HG03565 (cell line): ENCODE results near the gene TTC28.
"Not testable (repeated sequence)": the region's sequence is repeated elsewhere in the genome, so short reads cannot be mapped to it uniquely, and the experiment has no call there.

Source experiments
- ATAC-seq: cut with Tn5 transposase; IDR thresholded peaks from one replicate; pipeline ENCODE4 v1.9.1; 2021; ENCODE audit warnings: mild to moderate bottlenecking, moderate library complexity; ENCODE audit not compliant: unreplicated experiment

The TTC28 gene

DNA sequence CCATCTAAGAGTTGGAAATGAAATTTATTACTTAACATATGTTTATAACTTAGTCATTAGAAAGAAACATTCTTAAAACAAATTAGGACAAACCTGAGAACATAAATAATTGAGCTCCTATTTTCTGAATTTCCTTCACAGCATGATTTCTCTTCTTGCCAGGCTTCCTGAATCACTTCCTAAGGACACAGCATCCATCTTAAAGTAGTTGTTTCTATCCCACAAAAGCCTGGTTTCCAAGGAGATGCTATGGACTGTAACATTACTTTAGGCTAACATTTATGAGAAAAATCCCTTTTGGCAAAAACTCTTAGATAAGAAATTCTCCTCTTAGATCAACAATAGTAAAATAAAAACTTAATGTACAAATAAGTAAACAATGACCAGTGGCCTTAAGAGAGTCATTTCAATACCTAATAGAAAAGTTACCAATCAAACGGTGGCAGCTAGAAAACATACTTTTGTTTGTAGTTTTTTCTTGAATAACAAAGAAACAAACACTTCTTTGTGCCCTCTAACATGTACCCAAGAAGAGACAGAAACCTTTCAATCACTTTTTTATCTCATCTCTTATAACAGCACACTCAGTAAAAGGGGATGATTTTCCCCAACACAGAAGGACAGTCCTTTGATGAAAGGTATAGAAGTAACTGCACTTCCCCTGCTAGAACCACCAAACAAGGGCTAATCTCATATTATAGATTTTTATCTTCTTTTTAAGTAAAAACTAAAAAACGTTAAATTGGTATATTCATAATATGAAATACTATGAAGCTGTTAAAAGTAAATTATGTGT lies 74.5 kb downstream of the TTC28 start:
- no peak for ATAC-seq

DNA sequence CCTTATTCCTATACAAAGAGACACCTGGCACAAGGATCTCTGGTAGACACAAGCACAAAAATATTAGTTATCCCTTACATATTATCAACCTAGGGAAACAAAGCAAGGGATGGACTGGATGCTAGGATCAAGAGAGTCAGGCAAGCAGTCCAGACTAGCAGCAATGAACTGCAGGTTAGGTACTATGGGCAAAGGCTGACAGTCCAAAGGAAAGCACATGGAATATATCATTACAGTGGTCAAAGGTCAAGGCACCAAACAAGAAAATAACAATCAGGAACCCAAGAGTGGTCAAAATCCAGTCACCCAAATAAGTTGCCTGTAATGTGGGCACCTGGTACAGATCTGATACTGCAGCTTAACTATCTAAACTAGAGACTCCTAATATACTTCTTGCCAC lies 77.7 kb downstream of the TTC28 start:
- no peak for ATAC-seq

DNA sequence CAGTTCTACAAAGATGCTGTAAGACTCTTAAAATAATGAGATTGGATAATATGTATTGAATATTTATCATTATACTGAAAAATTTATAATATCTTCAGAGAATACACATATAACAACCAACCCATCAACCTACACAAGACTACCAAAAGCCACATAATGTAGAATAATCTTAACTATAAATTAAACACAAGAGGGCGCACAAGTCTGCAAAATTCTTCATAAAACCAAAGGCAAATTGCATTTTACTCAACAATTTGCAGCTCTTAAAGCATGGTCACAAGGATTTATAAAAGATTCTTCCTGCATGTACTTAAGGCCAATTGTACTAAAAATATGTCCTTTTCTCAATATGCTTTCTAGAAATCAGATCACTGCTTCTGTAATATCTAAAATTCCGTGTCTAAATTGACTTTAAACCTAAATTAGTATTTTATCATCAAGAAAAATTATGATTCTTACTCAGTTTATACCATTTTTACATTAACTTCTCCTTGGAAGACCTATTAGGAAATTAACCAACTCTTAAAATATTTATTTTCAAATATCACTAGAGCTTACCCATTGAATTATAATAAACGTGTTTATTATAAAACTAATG lies 79.0 kb downstream of the TTC28 start:
- ATAC-seq, result no peak

DNA sequence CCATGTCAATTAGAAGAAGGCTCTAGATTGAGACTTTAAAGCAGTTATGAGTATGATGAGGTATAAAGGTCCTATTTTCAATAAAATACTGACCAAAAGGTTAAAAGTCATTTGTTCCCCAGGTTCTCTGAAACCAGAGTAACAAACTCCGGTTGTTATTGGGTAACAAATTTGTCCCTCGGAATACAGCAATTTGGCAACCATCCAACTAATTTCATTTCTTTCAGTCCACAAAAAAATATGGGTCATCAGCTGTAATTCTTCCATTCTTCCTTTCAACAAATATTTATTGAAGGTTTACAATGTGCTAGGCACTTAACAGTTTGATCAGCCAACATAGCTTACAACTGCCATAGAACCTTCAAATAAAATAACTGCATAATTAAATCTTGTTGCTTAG lies 79.9 kb downstream of the TTC28 start:
- ATAC-seq, result no peak

DNA sequence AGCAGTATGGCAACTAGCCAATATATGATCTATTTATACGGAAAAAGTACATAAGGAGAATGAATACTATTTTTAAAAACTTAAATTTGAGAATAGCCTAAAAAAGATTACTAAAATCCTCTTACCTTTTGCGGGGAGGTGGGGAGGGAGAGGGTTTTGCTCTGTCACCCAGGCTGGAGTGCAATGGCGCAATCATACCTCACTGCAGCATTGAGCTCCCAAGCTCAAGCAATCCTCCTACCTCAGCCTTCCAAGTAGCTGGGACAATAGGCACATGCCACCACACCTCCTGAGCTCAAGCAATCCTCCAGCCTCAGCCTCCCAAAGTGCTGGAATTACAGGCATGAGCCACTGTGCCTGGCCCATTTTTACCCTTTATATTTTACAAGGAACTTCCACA lies 82.0 kb downstream of the TTC28 start:
- ATAC-seq, result no peak

DNA sequence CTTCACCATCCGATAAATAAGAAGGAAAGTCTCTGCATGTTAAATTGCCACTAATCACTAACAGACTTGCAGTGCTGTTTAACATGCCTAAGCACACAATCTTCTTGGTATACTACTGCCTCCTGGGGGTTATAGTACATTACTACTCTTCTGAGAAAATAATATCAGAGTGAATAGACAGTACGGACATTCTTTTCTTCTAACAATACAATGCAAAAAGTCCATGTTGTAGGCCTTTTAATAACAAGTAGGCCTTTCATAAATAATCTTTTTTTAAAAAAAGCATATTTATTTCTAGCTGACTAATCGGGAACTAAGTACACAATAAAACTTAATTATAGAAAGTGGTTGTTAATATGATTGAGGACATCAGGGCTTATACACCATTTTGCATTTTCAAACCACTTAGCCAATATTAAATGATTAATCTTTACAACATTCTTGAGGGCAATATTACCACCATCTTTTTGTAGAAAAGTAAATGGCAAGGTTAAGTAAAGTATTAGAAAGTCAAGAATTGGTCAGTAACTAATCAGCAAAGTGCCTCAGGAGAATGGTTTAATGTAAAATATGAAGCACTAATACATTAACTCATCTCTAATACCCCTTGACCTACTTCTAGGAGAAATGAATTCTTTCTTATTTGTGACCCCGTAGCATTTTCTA lies 84.7 kb downstream of the TTC28 start:
- ATAC-seq, result no peak

DNA sequence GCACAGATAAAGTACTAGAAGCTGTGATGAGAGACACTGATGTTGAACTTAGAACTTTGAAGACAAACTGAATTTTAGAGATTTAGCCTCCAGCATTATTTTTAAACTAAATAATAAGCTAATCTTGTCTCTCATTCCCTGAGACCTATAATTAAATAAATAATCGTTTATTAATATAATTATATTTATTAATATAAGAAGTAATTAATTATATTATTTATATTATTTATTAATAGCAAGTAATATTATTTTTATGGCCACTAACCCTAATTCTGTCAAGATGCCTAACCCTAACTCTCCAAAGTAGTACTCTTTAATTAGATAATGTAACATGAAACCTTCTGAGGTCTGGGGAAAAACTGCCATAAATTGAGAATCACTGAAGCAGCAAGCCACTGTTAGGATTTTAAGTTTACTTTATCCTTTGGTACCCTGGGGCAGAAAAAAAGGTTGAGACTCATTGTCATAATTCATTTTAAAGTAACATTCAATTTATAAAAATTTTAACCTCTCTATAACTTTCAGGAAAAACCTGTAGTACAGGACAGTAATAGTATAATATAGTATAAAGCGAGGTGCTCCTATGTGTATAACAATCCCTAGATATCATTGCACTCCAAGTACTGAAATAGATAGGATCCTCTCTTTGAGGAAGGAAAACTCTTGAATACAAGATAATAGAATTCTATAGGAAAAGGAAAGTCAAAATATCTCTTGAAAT lies 85.4 kb downstream of the TTC28 start:
- no peak for ATAC-seq

DNA sequence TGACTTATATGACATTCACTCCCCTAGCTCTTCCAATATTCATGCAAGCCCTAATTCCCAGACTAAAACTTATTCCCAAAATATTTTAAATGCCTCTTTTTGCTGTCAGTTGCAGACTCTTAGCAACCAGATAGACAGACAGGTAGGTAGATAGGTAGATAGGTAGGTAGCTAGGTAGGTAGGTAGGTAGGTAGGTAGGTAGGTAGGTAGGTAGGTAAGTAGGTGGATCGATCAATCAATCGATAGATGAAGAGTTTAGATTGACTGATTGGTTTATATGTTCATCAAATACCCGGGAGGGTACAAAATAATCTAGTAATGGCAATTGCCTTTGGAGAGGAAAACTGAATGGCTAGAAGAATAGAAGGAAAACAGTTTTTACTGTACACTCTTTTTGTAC lies 86.3 kb downstream of the TTC28 start:
- no peak for ATAC-seq

DNA sequence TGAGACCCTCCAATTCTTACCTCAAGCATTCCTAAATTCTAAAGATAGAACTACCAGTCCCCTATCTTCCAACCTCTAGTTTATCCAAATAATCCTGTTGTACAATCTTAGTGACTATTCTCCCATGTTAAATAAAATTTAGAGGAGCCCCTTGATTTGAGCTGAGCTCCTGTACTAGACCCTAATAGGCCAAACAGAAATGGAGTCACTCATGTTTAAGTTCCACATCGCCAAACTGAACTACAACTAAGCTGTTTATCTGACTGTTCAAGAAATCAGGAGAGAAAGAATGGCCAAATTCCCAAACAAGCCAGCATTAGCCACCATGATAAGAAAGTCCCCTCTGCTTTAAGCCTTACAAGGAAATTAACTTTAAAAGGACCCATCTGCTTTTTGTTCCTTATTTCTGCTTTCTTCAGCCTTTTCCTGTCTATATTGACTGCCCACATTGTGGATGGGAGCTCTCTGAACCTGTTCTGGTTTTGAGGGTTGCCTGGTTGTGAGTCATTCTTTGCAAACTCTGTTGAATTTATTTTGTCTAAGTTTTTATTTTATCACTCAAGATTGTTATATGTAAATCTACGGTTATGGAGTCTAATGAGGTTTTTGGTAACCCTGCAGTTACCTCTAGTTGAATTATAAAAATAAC lies 90.4 kb downstream of the TTC28 start:
- no peak for ATAC-seq

DNA sequence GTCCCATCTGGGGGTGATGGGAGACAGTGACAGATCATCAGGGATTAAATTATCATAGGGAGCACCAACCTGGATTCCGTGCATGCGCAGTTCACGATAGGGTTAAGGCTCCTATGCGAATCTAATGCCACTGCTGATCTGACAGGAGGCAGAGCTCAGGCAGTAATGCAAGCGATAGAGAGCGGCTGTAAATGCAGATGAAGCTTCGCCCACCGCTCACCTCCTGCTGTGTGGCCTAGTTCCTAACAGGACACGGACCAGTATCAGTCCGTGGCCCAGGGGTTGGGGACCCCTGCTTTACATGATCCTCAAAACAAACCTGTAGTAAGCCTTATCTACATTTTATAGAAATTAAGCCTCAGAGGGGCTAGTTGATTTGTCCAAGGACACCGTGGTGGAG lies 94.3 kb downstream of the TTC28 start:
- ATAC-seq, result no peak

DNA sequence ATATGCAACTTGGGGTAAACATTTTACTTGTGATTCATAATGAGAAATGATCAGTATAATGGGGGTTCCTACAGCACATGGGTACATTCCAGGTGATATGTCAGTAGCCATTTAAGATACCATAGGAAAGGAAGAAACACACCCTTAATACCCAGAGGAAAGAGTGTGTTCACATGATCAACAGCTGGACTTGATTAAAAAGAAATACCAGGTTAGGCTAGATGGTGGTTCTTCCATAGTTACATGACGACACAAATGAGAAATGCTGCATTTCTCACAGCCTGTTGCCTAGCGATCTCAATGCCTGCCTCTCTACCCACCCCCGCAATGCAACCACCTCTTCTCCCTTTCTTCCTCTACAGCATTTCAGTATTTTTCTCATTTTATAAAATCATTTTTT lies 96.8 kb downstream of the TTC28 start:
- ATAC-seq, result no peak

DNA sequence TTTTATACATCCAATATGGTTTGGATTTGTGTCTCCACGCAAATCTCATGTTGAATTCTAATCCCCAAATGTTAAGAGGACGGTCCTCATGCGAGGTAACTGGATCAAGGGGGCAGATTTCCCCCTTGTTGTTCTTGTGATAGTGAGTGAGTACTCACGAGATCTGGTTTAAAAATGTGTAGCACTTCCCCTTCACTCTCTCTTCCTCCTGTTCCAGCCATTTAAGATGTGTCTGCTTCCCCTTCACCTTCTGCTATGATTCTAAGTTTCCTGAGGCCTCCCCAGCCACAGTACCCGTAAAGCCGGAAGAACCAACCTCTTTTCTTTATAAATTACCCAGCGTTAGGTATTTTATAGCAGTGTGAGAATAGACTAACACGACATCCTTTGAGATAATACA lies 98.6 kb downstream of the TTC28 start:
- no peak for ATAC-seq

DNA sequence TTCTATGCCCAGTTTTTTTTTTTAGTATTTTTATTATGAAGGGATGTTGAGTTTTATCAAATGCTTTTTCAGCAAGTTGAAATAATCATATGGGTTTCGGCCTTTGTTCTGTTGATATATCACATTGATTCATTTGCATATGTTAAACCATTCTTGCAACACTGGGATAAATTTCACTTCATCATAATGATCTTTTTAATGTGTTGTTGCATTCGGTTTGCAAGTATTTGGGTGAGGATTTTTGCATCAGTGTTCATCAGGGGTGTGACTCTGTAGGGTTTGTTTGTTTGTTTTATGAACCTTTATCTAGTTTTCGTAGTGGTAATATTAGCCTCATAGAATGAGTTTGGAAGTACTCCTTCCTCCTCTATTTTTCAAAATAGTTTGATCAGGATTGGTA lies 103.5 kb downstream of the TTC28 start:
- ATAC-seq, result no peak

DNA sequence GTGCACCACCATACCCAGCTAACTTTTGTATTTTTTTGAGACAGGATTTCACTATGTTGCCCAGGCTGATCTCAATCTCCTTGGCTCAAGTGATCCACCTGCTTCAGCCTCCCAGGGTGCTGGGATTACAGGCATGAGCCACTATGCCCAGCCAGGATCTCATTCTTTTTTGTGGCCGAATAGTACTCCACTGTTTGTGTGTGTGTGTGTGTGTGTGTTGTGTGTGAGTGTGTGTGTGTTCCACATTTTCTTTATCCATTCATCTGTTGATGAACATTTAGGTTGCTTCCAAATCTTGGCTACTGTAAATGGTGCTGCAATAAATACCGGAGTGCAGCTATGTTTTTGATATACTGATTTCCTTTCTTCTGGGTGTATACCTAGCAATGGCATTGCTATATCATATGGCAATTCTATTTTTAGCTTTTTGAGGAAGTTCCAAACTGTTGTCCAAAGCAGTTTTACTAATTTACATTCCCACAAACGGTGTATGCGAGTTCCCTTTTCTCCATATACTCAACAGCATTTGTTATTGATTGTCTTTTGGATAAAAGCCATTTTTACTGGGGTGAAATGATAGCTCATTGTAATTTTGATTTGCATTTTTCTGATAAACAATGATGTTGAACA lies 105.4 kb downstream of the TTC28 start:
- no peak for ATAC-seq

DNA sequence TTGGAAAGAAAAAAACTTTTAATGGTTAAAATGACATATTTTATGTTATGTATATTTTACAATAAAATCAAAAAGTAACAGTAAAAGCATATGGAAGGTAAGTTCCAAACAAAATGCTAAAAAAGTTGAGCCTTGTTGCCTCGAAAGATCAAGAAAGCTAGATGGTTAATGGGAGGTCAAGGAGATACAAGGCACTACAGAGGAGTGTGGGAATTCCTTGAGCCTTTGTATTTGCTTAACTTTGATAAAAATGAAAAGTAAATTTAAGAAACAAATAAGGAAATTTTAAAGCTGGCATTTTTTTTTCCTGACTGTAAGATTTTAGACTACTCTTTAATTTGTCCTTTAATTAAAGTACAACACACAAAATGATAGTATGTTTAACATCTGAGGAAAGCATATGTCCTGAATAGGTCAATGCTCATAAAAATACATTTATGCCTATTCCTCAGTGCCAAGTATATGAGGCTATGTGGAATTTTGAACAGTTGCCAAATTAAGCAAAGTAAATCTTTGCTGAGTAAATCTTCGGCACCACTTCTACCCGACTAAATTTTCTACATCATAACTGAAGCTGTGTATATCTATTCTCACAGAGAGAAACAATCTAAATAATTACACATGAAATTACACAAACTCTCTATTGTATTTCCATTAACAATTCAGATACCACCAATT lies 108.8 kb downstream of the TTC28 start:
- no peak for ATAC-seq

DNA sequence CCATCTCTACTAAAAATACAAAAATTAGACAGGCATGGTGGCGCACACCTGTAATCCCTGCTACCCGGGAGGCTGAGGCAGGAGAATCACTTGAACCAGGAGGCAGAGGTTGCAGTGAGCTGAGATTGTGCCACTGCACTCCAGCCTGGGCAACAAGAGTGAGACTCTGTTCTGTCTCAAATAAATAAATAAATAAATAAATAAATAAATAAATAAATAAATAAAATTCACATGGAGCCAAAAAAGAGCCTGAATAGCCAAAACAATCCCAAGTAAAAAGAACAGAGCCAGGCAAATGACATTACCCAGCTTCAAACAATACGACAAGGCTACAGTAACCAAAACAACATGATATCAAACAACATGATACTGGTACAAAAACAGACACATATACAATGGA lies 110.7 kb downstream of the TTC28 start:
- not testable (repeated sequence) for ATAC-seq

DNA sequence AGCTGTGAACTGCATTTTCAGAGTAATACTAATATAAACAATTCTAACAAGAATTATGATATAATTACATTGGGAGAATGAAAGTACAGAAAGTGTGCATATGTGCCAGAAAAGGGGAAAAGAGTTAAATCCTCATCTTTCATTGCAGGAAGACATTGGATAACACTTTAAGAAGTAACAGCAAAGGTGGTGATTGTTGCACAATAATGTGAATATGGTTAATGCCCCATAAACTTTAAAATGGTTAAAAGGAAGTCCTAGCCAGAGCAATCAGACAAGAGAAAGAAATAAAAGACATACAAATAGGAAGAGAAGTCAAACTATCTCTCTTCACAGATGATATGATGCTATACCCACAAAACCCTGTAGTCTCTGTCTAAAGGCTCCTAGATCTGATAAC lies 111.5 kb downstream of the TTC28 start:
- ATAC-seq, result no peak

DNA sequence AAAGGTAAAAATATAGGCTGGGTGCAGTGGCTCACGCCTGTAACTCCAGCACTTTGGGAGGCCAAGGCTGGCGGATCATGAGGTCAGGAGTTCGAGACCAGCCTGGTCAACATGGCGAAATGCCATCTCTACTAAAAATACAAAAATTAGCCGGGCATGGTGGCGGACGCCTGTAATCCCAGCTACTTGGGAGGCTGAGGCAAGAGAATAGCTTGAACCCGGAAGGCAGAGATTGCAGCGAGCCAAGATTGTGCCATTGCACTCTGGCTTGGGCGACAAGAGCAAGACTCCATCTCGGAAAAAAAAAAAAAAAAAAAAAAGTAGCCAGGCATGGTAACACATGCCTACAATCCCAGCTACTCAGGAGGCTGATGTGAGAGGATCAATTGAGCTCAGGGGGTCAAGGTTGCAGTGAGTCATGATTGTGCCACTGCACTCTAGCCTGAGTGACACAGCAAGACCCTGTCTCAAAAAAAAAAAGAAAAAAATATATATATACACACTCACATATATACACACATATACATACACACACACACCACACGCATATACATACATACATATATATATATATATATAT lies 112.6 kb downstream of the TTC28 start:
- not testable (repeated sequence) for ATAC-seq

DNA sequence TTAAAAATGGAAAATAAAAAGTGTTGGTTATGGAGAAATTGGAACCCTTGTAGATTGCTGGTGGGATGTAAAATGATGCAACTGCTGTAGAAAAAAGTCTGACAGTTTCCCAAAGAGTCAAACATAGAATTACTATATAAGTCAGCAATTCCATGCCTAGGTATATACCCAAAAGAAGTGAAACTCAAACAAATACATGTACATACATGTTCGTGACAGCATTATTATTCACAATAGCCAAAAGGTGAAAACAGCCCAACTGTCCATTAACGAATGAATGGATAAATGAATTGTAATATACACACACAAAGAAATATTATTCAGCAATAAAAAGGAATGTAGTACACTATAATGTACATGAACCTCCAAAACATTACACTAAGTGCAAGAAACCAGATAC lies 116.0 kb downstream of the TTC28 start:
- no peak for ATAC-seq

DNA sequence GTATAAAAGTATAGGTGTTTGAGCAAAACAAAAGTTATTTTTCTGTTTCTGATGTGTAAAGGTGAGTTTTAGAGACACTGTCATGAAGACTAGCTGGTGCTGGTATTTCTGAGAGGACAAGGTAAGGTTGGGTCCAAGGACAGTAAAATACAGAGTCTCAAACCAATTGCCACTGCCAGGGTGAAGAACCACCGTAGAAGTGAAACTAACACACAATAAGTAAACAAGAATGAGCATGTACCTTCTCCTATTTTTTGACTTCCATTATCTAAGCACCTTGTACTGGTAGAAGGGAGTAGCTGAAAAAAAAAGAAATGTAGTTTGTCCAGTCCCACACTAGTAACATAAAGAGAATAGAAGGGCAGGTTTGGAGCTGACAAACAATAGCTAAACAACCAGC lies 117.3 kb downstream of the TTC28 start:
- ATAC-seq, result no peak
